GM21360 (cell line): ENCODE data around the gene CTNNA3.

Experiments used
- ATAC-seq: cut with Tn5 transposase; IDR thresholded peaks from one replicate; pipeline ENCODE4 v1.9.1; 2021; ENCODE audit warnings: mild to moderate bottlenecking, moderate library complexity; ENCODE audit not compliant: unreplicated experiment

Gene CTNNA3

GRCh38 chr10:67385566-67385965 lies 310.4 kb downstream of the CTNNA3 start:
- ATAC-seq = no peak

GRCh38 chr10:67385089-67385488 lies 310.9 kb downstream of the CTNNA3 start:
- ATAC-seq = no peak

- ATAC-seq = no peak
These were observed 364.7 kb downstream of the CTNNA3 start for GRCh38 chr10:67331121-67331910.

- ATAC-seq = no peak
These were observed 368.1 kb downstream of the CTNNA3 start for GRCh38 chr10:67327626-67328535.

- ATAC-seq = no peak
These were observed 376.0 kb downstream of the CTNNA3 start for GRCh38 chr10:67319976-67320375.

GRCh38 chr10:67308912-67309311 lies 387.1 kb downstream of the CTNNA3 start:
- peak; percentile 72 for ATAC-seq

- ATAC-seq = no peak
These were observed 389.3 kb downstream of the CTNNA3 start for GRCh38 chr10:67306588-67307205.

- no peak for ATAC-seq
These were observed 393.3 kb downstream of the CTNNA3 start for GRCh38 chr10:67302701-67303100.

- no peak for ATAC-seq
These were observed 396.2 kb downstream of the CTNNA3 start for GRCh38 chr10:67299761-67300160.

GRCh38 chr10:67297637-67298181 lies 398.3 kb downstream of the CTNNA3 start:
- ATAC-seq = no peak

- ATAC-seq = no peak
These were observed 399.1 kb downstream of the CTNNA3 start for GRCh38 chr10:67296926-67297325.

GRCh38 chr10:67288688-67289410 lies 407.1 kb downstream of the CTNNA3 start:
- ATAC-seq = no peak

- no peak for ATAC-seq
These were observed 411.4 kb downstream of the CTNNA3 start for GRCh38 chr10:67284589-67284988.

- no peak for ATAC-seq
These were observed 413.1 kb downstream of the CTNNA3 start for GRCh38 chr10:67282871-67283270.

- no peak for ATAC-seq
These were observed 415.6 kb downstream of the CTNNA3 start for GRCh38 chr10:67280405-67280804.

- no peak for ATAC-seq
These were observed 418.6 kb downstream of the CTNNA3 start for GRCh38 chr10:67277402-67277801.

- no peak for ATAC-seq
These were observed 426.2 kb downstream of the CTNNA3 start for GRCh38 chr10:67269828-67270227.

- ATAC-seq = no peak
These were observed 427.8 kb downstream of the CTNNA3 start for GRCh38 chr10:67268146-67268545.

- ATAC-seq = no peak
These were observed 433.3 kb downstream of the CTNNA3 start for GRCh38 chr10:67262675-67263074.

- no peak for ATAC-seq
These were observed 434.6 kb downstream of the CTNNA3 start for GRCh38 chr10:67261300-67261797.
